ENCODE data around the gene WDR19. TPM values are rescaled to one million over a fixed set of nuclear protein-coding genes. Genes with fewer than 3 reads are reported as not detected.

Gene WDR19
- total RNA-seq, 1 experiment from 2014 or later, result 16.0 TPM

- TF ChIP-seq TCF7L2 (IDR thresholded peaks at IDR 0.05; ENCODE audit: low read depth, low read length), result no peak
- no peak for TF ChIP-seq CTCF (IDR thresholded peaks at IDR 0.05)
- no peak for TF ChIP-seq SIN3A (IDR thresholded peaks at IDR 0.05; ENCODE audit: borderline replicate concordance, insufficient read depth, low read depth, low read length)
- TF ChIP-seq REST (IDR thresholded peaks at IDR 0.05; ENCODE audit: insufficient read depth in 1 of 2, low read depth in 2 of 2, low read length in 1 of 2), result no peak
- no peak for TF ChIP-seq POLR2AphosphoS5 (IDR thresholded peaks at IDR 0.05; ENCODE audit: low read depth, low read length)
- Histone ChIP-seq H3K4me3 (ENCODE audit: low read depth in 2 of 2, low read length in 2 of 2) (no peak overlapping the region), H3K27me3 (ENCODE audit: control insufficient read depth, insufficient read depth, low read length) (no peaks in the 10 kb centered on the region), H3K9me3 (ENCODE audit: control insufficient read depth, insufficient read depth, low read depth, low read length) (no peaks in the 10 kb centered on the region), H3K4me1 (ENCODE audit: control insufficient read depth, insufficient read depth, low read length) (no peaks in the 10 kb centered on the region), H3K27ac (ENCODE audit: low read length) (no peak overlapping the region), H3K36me3 (ENCODE audit: control insufficient read depth, insufficient read depth, low read length) (no peaks in the 10 kb centered on the region)
- CTCF ChIA-PET, result no interaction called here
- DNase-seq (ENCODE audit: low read depth, low spot score) (no peak), ATAC-seq (no peak)
- POLR2A ChIA-PET, result no interaction called here
- in situ Hi-C loops (cut with HindIII; ENCODE audit: low pct_unique_long_range_greater_than_20kb, low sequenced_read_pairs), result no loop called here
- intact Hi-C loops (cut with micrococcal nuclease; ENCODE audit: unreplicated experiment), result loop anchor here (10.0 kb wide), 1 partner anchor 379 kb away; no protein-coding TSS in a partner anchor
- no TSS peak for BruUV-seq (replicated peaks)
Measured at GRCh38 chr4:39154009-39154408, 28.3 kb upstream of the WDR19 start.

DNA sequence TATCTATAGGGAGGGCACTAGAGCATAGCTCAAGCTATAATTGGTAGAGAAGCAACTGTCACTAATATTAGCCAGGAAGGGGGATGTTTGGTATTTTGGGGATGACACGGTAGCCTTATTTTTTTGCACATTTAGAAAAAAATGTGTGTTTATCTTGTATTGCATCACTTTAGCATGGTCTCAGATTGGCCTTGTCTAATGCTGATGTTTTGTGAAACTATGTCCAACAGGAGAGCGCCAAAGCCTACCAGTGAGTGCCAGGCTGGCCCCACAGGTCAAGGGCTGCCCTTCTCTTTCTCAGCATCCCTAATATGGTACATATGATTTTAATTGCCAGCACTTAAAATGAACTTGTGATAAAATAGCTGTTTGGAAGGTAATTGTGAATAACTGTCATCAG is 24.8 kb upstream of the WDR19 start:
- H3K27me3 ChIP-seq (ENCODE audit: control insufficient read depth, insufficient read depth, low read length), result no peaks in the 10 kb centered on the region
- ATAC-seq, result no peak
- TF ChIP-seq POLR2AphosphoS5 (IDR thresholded peaks at IDR 0.05; ENCODE audit: low read depth, low read length), result no peak

DNA sequence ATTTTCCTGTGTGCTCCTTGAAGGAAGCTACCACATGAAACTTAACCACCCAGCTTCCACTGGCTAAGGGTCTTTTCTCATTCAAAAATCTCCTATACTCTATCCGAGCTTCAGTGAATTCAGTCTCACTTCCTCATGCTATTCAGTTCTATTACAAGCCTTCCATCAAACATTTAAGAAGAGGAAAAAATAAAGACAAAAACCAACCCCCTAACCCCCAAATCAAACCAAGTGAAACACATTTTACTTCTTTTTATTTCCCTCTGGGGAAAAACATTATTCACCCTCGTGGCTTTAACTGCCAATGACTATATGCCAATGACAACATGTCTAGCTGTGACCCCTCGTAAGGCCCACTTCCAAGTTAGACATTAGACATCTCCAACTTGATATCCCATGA is 16.2 kb upstream of the WDR19 start:
- DNase-seq (ENCODE audit: low read depth, low spot score) (no peak), ATAC-seq (no peak)
- Histone ChIP-seq H3K4me1 (ENCODE audit: control insufficient read depth, insufficient read depth, low read length) (no peaks in the 10 kb centered on the region), H3K27ac (ENCODE audit: low read length) (no peak overlapping the region), H3K36me3 (ENCODE audit: control insufficient read depth, insufficient read depth, low read length) (no peaks in the 10 kb centered on the region), H3K9me3 (ENCODE audit: control insufficient read depth, insufficient read depth, low read depth, low read length) (no peaks in the 10 kb centered on the region), H3K4me3 (ENCODE audit: low read depth in 2 of 2, low read length in 2 of 2) (no peak overlapping the region), H3K27me3 (ENCODE audit: control insufficient read depth, insufficient read depth, low read length) (no peaks in the 10 kb centered on the region)
- no TSS peak for BruUV-seq (replicated peaks)
- TF ChIP-seq CTCF (IDR thresholded peaks at IDR 0.05), result no peak
- TF ChIP-seq POLR2AphosphoS5 (IDR thresholded peaks at IDR 0.05; ENCODE audit: low read depth, low read length), result no peak
- TF ChIP-seq TCF7L2 (IDR thresholded peaks at IDR 0.05; ENCODE audit: low read depth, low read length), result no peak
- no peak for TF ChIP-seq REST (IDR thresholded peaks at IDR 0.05; ENCODE audit: insufficient read depth in 1 of 2, low read depth in 2 of 2, low read length in 1 of 2)
- no peak for TF ChIP-seq SIN3A (IDR thresholded peaks at IDR 0.05; ENCODE audit: borderline replicate concordance, insufficient read depth, low read depth, low read length)
- intact Hi-C loops (cut with micrococcal nuclease; ENCODE audit: unreplicated experiment), result no loop called here
- ChIA-PET POLR2A (no interaction called here), CTCF (interaction anchor here (0.6 kb wide), 1 partner anchor 10 kb away, joined by 4 read pairs; no protein-coding TSS in a partner anchor)
- in situ Hi-C loops (cut with HindIII; ENCODE audit: low pct_unique_long_range_greater_than_20kb, low sequenced_read_pairs), result no loop called here

More for the DNA sequence above, 24.8 kb upstream of the WDR19 start:
- intact Hi-C loops (cut with micrococcal nuclease; ENCODE audit: unreplicated experiment) (loop anchor here (10.0 kb wide), 1 partner anchor 383 kb away; no protein-coding TSS in a partner anchor), in situ Hi-C loops (cut with HindIII; ENCODE audit: low pct_unique_long_range_greater_than_20kb, low sequenced_read_pairs) (no loop called here)
- H3K36me3 ChIP-seq (ENCODE audit: control insufficient read depth, insufficient read depth, low read length), result no peaks in the 10 kb centered on the region
- no peak overlapping the region for H3K27ac ChIP-seq (ENCODE audit: low read length)
- DNase-seq (ENCODE audit: low read depth, low spot score), result no peak
- POLR2A ChIA-PET, result no interaction called here
- CTCF ChIA-PET, result no interaction called here
- BruUV-seq (replicated peaks), result no TSS peak
- no peaks in the 10 kb centered on the region for H3K4me1 ChIP-seq (ENCODE audit: control insufficient read depth, insufficient read depth, low read length)
- H3K4me3 ChIP-seq (ENCODE audit: low read depth in 2 of 2, low read length in 2 of 2), result no peak overlapping the region
- H3K9me3 ChIP-seq (ENCODE audit: control insufficient read depth, insufficient read depth, low read depth, low read length), result no peaks in the 10 kb centered on the region
